HG02852 (cell line): ENCODE results near the gene NR6A1.

Experiments
- ATAC-seq: cut with Tn5 transposase; IDR thresholded peaks from one replicate; pipeline ENCODE4 v1.9.1; 2021; ENCODE audit warnings: mild to moderate bottlenecking, moderate library complexity; ENCODE audit not compliant: unreplicated experiment

The NR6A1 gene

GRCh38 chr9:124496463-124496862 is 274.6 kb downstream of the NR6A1 start:
- no peak for ATAC-seq

DNA sequence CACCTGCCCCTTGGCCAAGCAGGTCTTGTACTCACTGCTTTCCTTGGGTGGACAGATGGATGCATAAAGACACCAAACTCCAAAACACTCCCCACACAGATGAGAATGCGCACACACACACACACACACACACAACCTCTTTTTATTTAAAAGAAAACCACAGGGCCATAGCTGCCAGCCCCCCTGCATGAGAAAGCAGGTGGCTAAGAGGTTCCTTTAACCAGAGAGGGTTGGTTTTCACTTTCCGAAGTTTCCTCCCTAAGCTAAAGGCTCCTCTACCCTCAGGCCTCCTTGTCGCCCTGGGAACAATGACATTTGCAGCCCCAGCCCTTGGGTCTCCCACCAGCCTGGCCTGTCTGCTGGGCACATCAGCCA is 275.0 kb downstream of the NR6A1 start:
- ATAC-seq = no peak

DNA sequence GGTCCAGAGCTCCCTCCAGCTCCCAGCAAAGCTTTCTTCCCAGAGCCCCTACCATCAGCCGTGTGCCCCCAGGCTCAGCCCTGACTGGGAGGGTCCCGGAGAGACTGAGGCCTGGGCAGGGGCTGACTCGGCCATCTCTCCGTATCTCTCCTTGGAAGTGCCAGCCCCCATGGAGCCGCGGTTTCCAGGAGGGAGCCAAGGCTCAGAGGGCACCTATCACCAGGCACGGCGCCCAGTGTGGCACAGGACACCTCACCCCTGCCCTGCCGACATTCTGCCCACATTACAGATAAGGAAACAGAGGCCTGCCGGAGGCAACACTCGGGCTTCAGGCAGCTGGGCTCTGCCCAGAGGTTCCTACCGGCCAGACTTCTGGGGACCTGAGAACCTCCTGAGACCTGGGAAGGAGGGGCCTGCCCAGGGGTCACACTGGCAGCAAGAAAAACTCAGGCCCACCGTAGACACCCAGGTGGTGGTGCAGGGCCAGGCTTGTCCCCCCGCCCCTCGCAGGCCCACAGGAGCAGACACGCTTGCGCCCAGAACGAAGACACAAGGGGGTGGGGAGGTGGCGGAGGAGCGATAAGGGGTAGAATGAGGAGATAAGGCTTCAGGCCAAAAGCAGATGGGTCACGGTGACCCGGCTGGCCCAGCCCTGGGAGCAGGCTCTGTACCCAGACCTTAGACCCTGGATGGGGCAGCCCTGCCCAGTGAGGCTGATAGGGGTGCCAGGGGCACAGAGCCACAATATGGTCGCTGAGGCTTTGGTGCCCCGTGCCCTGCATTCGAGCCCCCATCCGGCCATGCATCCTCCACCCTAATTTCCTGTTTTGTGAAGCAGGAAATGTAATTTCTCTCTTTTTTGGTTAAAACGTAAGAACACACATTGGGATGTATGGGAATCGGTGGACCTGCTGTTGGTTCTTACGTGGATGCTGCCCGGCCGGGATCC is 275.7 kb downstream of the NR6A1 start:
- no peak for ATAC-seq

- peak; percentile 80 for ATAC-seq
Observed at GRCh38 chr9:124493794-124494479, 277.2 kb downstream of the NR6A1 start.

DNA sequence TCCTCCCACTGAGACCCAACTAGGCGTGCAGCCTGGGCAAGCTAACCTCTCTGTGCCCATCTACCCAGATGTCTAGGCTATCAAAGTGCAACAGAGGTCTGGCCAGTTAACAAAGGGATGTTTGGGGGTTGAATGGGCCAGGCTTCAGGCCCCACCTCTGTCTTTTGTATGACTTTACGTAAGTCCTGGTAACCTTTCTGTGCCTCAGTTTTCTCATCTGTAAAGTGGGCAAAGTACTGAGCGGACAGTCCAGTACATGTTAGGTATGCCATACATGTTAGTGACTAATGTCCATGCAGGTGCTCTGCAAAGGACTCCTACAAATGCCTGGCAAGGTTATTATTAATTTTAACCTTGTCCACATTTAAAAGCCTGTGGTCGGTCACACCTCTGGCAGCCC is 277.9 kb downstream of the NR6A1 start:
- no peak for ATAC-seq

- no peak for ATAC-seq
Observed at GRCh38 chr9:124492818-124493217, 278.3 kb downstream of the NR6A1 start.

DNA sequence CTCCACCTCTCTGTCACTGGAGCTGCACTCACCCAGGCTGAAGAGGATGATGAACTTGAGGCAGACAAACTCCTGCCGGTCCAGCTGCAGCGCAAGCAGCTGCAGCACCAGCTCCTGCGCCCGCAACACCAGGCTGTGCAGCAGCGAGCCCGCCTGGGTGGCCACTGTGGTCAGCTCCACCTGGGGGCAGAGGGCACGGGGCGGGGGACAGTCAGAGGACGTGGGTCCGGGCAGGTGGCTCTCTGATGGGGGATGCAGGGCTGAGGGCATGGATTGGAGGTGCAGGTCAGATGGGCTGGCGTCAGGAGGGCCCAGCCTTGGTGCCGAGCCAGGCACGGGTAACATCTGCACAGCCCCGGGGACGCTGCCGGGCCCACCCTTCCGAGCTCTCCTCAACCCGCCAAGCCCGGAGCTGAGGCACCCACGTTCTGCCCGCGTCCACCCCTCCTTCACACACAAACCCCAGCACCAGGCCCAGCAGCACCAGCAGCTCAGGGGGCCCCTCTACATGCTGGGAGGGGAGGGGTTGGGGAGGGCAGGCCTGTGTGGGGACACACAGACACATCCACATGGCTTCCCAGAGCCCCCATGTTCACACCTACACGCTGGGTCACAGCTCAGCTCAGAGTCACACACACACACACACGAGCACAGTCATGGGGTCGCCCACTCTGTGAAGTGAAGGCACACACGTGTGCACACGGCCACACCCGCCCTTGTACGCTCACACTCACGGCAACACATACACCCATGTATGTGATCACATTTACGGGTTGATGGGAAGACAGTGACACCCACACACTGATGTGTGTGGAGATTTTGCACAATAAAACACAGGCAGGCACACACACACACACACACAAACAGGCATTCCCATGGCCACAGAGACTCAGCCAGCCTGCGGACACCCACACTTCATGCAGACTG is 279.8 kb downstream of the NR6A1 start:
- ATAC-seq = no peak

GRCh38 chr9:124490004-124490403 is 281.1 kb downstream of the NR6A1 start:
- no peak for ATAC-seq

- no peak for ATAC-seq
Observed at GRCh38 chr9:124489222-124489621, 281.9 kb downstream of the NR6A1 start.

DNA sequence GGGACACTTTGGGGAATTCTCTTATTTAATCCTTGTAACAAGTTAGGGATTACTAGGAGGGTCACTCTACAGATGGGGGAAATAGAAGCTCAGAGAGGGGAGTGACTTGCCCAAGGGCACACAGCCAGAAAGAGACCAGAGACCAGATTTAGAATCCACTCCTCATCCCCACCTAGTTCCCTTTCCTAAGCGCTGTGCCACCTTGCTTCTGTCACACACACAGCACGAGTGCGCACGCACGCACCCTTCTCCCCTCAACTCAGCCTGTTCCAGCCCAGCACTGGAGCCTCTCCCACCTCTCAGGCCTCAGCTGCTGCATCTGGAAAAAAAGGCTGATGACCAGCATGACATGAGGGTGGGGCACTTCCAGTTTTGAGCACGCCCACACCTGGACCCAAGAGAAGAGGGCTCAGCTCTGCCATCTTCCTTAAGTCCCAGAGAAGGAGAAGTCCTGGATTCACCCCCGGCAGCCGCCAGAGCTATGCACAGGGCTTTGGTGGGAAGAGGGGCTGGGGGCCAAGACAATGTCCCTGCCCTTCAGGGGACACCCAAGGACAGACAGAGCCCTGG is 282.4 kb downstream of the NR6A1 start:
- ATAC-seq = no peak

GRCh38 chr9:124487260-124488182 is 283.6 kb downstream of the NR6A1 start:
- ATAC-seq = no peak

- no peak for ATAC-seq
Observed at GRCh38 chr9:124486778-124487259, 284.3 kb downstream of the NR6A1 start.

DNA sequence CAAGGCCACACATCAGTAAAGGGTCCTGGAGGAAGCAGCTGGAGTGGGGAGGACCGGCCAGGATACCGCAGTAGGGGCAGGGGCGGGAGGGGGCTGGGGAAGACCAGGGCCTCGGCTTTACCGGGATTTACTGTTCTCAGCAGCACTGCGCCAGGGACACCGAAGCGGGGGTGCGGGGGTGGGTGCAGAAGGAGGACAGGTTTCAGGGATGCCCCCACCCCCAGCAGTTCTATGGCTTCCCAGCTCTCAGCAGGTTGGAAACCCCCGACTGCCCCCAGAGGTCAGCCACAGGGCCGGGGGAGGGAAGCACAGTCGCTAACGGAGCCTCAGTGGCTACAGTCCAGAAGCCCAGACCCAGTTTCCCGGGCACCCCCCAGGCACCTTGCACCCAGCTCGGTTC is 285.2 kb downstream of the NR6A1 start:
- ATAC-seq = no peak

GRCh38 chr9:124485201-124485600 is 285.9 kb downstream of the NR6A1 start:
- no peak for ATAC-seq

GRCh38 chr9:124483481-124483880 is 287.6 kb downstream of the NR6A1 start:
- no peak for ATAC-seq

- ATAC-seq = no peak
Observed at GRCh38 chr9:124482431-124483031, 288.6 kb downstream of the NR6A1 start.

- no peak for ATAC-seq
Observed at GRCh38 chr9:124481115-124481514, 290.0 kb downstream of the NR6A1 start.

DNA sequence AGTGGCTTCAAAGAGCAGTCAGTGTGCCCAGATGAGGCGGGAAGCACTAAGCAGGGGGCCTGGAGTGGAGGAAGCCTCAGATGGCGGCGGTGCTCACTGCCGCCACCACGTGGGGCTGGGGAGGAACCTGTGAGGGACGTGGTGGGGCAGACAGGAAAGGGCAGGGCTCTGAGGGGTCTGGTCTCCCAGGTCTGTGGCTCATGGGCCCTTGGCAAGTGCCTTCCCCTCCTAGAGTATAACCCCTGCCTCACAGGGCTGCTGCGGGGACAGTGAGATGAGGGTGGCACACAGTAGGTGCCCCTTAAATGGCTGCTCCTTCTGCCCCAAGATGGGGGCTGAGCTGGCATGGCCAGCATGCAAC is 290.5 kb downstream of the NR6A1 start:
- ATAC-seq = no peak

DNA sequence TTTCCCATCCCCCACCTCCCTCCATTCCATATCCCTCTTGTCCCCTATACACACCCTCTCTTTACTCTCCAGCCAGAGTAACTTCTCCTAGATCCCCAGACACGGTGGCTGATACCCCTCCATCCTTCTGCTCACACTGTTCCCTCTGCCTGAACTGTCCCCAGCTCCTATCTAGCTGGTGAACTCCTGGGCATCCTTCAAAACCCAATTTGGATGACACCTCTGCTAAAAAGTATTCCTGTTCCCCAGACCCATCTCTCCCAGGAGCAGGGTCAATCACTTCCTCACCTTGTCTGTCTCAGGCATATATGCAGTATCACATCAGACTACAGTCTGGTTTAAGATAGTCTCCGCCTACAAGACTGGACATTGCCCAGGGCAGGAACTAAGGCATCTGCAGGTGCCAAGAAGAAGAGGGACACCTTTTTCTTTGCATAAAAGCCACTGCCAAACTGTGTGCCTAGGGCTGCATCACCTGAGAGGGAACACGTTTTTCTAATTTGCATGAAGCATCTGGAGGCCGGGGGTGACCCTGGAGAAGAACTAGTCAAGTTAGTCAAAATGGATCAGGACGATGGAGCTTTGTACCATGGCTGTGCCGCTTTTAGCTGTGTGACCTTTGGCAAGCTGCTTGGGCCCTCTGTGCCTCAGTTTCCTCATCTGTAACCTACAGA is 291.0 kb downstream of the NR6A1 start:
- no peak for ATAC-seq
